Hematopoietic multipotent progenitor cell treated with erythropoietin and hydrocortisone succinate and interleukin-3 and kit ligand, for 15 days (in vitro differentiated cells): ENCODE results near the gene MLC1.

Experiments
- DNase-seq: peaks from one replicate; pipeline ENCODE4 v3.0.0-alpha.2; 2015; ENCODE audit warnings: low spot score

Gene MLC1

DNA sequence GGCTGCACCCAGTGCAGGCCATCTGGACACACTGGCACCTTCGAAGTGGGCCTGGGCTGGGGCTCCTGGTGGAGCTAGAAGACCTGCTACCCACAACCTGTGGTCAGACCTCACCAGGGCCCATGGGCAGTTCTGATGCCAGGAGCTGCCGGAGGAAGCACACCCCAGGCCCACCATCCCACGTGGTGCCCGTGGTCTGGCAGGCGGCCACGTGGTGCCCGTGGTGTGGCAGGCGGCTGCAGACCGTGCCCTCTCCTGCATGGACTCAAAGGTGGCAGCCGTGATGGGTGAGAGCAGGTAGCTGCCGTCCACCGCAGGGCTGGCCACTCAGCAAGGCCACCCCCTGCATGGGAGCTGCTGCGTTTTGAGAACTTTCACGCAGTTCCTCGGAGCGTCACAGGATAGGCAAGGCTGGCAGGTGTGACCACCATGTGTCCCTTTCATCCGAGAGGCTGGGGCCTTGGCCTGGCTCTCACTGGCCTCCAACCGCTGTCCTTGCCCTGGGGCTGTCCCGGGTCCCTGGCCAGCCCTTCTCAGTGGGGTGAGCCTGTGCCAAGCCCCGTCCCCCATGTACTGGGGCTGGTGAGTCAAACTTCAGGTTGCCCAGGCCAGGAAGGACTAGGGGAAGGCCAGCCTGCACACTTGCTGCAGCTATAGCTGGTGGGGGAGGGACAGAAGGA, 68.8 kb downstream of the MLC1 start:
- no peak for DNase-seq

- DNase-seq, result no peak
Measured at GRCh38 chr22:50015451-50016307, 69.5 kb downstream of the MLC1 start.

DNA sequence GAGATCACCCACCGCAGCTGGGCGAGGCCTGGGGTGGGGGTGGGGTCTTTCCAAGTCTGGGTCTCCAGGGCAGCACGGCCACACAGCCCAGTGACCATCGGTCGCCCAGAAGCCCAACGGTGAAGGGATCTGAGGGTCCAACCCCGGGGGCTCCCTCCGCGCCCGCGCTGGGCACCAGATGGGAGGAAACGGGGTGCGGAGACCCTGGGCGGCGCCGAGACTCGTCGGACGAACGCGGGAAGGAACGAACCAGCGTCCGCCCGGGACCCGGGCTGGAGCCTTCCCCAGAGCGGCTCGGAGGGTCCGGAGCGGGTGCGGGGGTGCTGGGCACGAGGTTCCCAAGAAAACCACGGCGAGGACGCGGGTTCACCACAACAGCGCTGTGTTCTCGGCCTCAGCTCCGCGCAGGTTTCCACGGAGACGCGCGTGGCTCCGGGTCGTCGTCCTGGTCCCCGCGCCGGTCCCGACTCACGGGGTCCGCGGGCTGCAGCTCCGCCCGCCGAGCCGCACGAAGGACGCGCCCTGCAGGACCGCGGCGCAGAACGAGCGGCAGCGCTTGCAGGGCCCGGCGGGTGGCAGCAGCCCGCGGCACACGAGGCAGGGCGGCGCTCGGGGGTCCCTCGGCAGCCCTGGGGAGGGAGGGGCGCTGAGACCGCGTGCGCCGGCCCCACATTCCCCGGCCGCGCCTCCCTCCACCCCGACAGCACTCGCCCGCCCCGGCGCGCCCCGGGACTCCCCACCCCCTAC, 70.4 kb downstream of the MLC1 start:
- DNase-seq, result no peak

DNA sequence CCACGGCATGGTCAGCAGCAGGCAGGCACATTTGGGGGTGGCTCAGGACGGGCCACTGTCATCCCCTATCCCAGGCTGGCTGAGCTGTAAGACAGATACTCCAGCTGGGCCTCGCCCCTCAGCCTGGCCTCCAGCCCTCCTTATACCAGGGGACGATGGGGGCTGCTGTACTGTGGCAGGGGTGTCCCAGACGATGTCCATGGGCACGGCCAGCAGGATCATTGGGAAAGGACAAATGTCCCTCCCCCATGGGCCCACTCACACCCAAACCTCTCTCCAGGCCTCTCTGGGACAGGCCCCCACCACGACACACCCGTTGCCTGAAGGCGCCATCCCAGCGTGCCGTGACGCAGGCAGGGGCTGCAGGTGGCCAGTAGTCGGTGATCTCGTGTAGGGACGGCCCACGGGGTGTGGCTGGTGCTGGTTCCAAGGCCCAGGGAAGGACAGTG, 71.1 kb downstream of the MLC1 start:
- no peak for DNase-seq

- DNase-seq, result no peak
Measured at GRCh38 chr22:50012211-50013181, 72.7 kb downstream of the MLC1 start, which contains the start of gene IL17REL. TSS of gene IL17REL (minus strand) at chr22:50012765. CDS start at chr22:50012646, 119 bp downstream.

DNA sequence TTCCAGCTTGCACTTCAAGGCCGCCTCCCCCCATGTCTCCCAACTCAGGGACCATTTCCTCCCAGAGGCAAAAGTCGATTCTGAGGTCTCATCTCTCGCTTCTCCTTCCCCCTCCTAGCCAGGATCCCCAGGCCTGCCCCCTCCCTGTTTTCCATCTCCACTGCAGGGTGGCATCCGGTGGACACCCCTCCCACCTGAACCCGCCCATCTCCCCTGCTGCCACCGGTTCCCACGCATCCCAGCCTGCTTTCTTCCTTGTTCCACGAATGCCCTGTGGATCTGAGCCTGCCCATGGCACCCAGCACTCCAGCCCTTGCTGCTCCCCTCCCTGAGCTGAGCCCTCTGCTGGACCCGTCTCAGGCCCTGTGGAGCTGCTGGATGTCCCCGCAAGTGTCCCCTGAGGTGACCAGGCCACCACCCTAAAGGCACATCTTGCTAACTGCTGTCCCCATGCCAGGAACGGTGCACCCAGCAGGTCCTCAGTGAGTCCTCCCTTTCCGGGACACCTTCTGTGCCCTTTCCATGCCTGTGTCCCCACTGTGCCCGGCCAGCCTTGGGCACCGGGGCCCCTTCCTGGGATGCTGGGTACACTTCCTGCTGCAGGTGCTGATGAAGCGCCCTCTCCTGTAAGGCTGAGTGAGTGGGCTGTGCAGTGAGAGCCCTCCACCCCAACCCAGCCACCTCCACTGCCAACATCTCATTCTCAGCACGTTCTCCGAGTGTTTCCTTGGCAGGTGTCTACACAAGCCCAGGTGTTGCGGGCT, 73.6 kb downstream of the MLC1 start:
- DNase-seq, result no peak

DNA sequence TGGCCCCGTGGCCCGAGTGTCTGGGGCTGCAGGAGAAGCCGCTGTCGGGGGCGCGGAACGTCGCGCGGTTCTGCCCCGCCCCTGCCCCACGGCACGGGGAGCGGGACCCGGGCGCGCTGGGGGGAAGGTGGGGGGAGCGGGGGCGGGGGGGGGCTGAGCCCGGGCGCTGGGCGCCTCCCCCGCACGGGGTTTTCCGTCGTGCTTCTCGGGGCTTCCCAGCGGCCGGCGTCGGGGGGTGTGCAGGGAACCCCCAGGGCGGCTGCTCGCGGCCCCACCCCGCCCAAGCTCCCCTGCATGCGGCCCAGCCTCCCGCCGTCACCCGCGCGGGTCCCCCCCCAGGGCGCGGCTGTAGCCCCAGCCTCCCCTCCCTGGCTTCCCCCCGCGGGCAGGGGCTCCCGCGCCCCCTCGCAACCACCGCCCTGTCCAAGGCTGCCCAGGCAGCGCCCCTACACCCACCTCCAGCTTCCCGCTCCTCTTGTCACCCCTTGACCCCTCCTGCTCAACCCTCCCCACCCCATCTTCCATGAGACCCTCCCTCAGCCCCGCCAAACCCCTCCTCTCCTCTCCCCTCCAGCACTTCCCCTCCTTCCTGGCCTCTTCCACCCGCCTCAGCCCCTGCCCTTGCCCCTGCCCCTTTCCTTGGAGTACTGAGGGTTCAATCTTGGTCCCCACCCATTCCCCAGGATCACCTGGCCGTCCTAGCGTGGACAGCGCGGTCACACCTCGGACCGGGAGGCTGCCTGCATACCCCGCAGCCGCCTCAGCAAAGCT, 74.4 kb downstream of the MLC1 start:
- DNase-seq, result no peak

GRCh38 chr22:50009765-50010675, 75.2 kb downstream of the MLC1 start:
- DNase-seq, result no peak
